ENCODE measurements around the gene XCL1.
"Not testable (repeated sequence)": the region's sequence is repeated elsewhere in the genome, so short reads cannot be mapped to it uniquely, and the experiment has no call there.

The XCL1 gene

GRCh38 chr1:168576245-168576688 lies at the start of gene XCL1:
Gene XCL1, plus strand, starts transcription at chr1:168576605. Its CDS starts 33 bp downstream, at chr1:168576638.
- DNase-seq, result not testable (repeated sequence)

GRCh38 chr1:168529518-168529917 lies 46.9 kb upstream of the XCL1 start:
- DNase-seq, result no peak

- DNase-seq, result no peak
These were observed 44.6 kb upstream of the XCL1 start for GRCh38 chr1:168531615-168532345.

- peak in 1 of 2 donors; percentile 82 for DNase-seq
These were observed 40.9 kb upstream of the XCL1 start for GRCh38 chr1:168535536-168535935.

GRCh38 chr1:168540798-168541197 lies 35.6 kb upstream of the XCL1 start:
- DNase-seq, result not testable (repeated sequence)

- not testable (repeated sequence) for DNase-seq
These were observed 33.4 kb upstream of the XCL1 start for GRCh38 chr1:168542978-168543377.

GRCh38 chr1:168543840-168544498 lies 32.4 kb upstream of the XCL1 start, which contains the start of gene XCL2:
Gene XCL2, minus strand, starts transcription at chr1:168543997. Its CDS starts 33 bp downstream, at chr1:168543964.
- DNase-seq, result not testable (repeated sequence)

GRCh38 chr1:168545678-168546552 lies 30.5 kb upstream of the XCL1 start:
- not testable (repeated sequence) for DNase-seq

- not testable (repeated sequence) for DNase-seq
These were observed 29.9 kb upstream of the XCL1 start for GRCh38 chr1:168546553-168546895.

GRCh38 chr1:168550971-168551370 lies 25.4 kb upstream of the XCL1 start:
- no peak for DNase-seq

GRCh38 chr1:168551688-168552087 lies 24.7 kb upstream of the XCL1 start:
- no peak for DNase-seq

GRCh38 chr1:168552961-168553360 lies 23.4 kb upstream of the XCL1 start:
- DNase-seq, result no peak

GRCh38 chr1:168553680-168554553 lies 22.5 kb upstream of the XCL1 start:
- no peak for DNase-seq

- peak in 1 of 2 donors; percentile 67 for DNase-seq
These were observed 21.6 kb upstream of the XCL1 start for GRCh38 chr1:168554603-168555483.

GRCh38 chr1:168555508-168556046 lies 20.8 kb upstream of the XCL1 start:
- DNase-seq, result no peak

GRCh38 chr1:168556647-168557046 lies 19.8 kb upstream of the XCL1 start:
- DNase-seq, result no peak

- DNase-seq, result no peak
These were observed 16.0 kb upstream of the XCL1 start for GRCh38 chr1:168560370-168560769.

GRCh38 chr1:168561989-168562388 lies 14.4 kb upstream of the XCL1 start:
- no peak for DNase-seq

- no peak for DNase-seq
These were observed 10.6 kb upstream of the XCL1 start for GRCh38 chr1:168565825-168566224.

GRCh38 chr1:168567007-168567406 lies 9.4 kb upstream of the XCL1 start:
- no peak for DNase-seq

GRCh38 chr1:168567568-168567967 lies 8.8 kb upstream of the XCL1 start:
- no peak for DNase-seq

Data from bone marrow (tissue), 2 donors.